Fibroblast of villous mesenchyme (primary cell): ENCODE data around the gene MSH5. TPM values are rescaled to one million over a fixed set of nuclear protein-coding genes. Genes with fewer than 3 reads are reported as not detected.

Experiments
- DNase-seq: peaks from one replicate; pipeline ENCODE4 v3.0.0-alpha.2; 2010; ENCODE audit warnings: low read depth
- H3K4me3 ChIP-seq: 2 replicates; pipeline ENCODE4 v1.5.1; 2011; ENCODE audit warnings: low read depth, mild to moderate bottlenecking, low read length
- total RNA-seq: library from RNA; depleted of rRNA; stranded (reverse); fragments of >200 nt; gene quantifications from 2 replicates; pipeline ENCODE4 v1.2.3, GENCODE V29; 2012
- TF ChIP-seq, protein P1 (sequence below): IDR thresholded peaks from 2 replicates; pipeline ENCODE4 v1.5.1; 2012; ENCODE audit warnings: low read depth, mild to moderate bottlenecking, low read length; ENCODE audit not compliant: insufficient read depth

The MSH5 gene
- total RNA-seq, 1 donor: 9.5 TPM

GRCh38 chr6:31771992-31772358 lies 32.2 kb downstream of the MSH5 start:
- DNase-seq: no peak
- TF ChIP-seq, protein P1, sequence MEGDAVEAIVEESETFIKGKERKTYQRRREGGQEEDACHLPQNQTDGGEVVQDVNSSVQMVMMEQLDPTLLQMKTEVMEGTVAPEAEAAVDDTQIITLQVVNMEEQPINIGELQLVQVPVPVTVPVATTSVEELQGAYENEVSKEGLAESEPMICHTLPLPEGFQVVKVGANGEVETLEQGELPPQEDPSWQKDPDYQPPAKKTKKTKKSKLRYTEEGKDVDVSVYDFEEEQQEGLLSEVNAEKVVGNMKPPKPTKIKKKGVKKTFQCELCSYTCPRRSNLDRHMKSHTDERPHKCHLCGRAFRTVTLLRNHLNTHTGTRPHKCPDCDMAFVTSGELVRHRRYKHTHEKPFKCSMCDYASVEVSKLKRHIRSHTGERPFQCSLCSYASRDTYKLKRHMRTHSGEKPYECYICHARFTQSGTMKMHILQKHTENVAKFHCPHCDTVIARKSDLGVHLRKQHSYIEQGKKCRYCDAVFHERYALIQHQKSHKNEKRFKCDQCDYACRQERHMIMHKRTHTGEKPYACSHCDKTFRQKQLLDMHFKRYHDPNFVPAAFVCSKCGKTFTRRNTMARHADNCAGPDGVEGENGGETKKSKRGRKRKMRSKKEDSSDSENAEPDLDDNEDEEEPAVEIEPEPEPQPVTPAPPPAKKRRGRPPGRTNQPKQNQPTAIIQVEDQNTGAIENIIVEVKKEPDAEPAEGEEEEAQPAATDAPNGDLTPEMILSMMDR: no peak
- H3K4me3 ChIP-seq: no peak overlapping the region

DNA sequence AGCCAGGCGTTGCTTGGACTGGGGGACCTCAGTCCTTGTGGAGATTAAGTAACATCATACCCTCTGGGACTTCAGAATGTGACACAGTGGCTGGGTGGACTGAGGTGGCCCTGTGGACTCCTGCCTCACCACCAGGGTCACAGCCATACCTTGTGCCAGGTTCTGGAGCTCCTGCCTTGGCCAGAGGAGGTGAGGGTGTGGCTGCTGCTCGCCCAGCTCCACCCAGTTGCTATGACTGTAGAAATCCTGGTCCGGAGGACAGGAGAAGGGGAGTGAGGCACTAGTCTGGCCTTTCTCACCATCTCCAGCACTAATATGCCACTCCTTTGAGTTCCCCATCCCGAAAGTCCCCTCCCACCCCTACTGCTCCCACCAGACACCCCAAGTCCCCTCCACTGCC lies 35.4 kb downstream of the MSH5 start:
- DNase-seq: no peak
- H3K4me3 ChIP-seq: no peak overlapping the region
- TF ChIP-seq, protein P1: no peak

GRCh38 chr6:31775633-31776484 lies 36.1 kb downstream of the MSH5 start:
- no peak overlapping the region for H3K4me3 ChIP-seq
- TF ChIP-seq, protein P1: no peak
- DNase-seq: no peak

DNA sequence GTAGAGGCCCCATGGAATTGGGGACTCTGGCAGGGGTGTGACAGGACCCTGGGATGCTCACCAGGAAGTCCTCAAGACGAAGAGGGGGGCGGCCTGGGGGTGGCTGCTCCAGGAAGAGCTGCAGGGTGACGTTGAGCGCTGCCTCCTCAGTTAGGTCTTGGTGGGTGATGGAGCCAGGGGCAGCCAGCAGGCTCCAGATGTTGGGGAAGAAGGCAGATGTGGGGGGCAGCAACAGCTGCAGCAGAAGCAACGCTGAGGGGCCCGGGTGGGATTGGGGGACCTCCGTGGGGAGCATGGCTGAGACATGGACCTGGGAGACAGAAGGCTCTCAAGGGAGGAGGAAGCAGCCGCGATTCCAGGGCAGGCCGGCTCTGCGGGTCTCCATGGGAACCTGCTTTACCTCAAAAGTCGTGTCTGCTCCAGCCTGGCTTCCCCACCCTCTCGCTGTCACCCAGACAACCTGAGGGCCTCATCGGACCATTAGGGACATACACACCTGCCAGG lies 36.7 kb downstream of the MSH5 start:
- DNase-seq: no peak
- no peak overlapping the region for H3K4me3 ChIP-seq
- TF ChIP-seq, protein P1: no peak

- TF ChIP-seq, protein P1: no peak
- no peak within 1 kb of the TSS for H3K4me3 ChIP-seq
- peak; percentile 66 for DNase-seq
Observed at GRCh38 chr6:31776989-31777666, 37.3 kb downstream of the MSH5 start, which contains the start of gene VWA7. Gene VWA7 (minus strand): TSS chr6:31777328. CDS start chr6:31776779, 549 bp downstream.

DNA sequence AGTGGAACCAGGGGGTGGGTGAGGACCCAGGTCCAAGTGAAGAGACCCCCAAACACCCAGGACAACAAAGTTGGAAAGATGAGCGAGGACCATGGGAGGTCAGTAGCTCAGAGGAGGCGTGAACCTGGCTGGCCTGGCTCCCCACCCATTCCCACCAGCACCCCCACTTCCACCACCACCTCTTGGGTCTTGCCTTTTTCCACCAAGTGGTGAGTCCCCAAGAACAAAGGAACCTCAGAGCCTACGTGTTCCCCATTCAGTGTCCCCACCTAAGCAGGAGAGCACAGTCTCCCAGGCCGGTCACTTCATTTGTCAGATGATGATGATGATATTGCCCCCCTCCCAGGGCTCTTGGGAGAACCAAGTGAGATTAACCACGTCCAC lies 37.9 kb downstream of the MSH5 start:
- DNase-seq: no peak
- TF ChIP-seq, protein P1: no peak
- no peak overlapping the region for H3K4me3 ChIP-seq
